H1 (cell line): ENCODE measurements around the gene GSAP. TPM values are rescaled to one million over a fixed set of nuclear protein-coding genes. Genes with fewer than 3 reads are reported as not detected.

Source experiments
- CTCF ChIP-seq, 3 experiments: IDR thresholded peaks; 1 replicate in 2 of 3; 2 replicates in 1 of 3; pipeline versions ENCODE4 v1.5.1 to v1.6.1; 2011; ENCODE audit warnings: low read length in 3 of 3, mild to moderate bottlenecking in 3 of 3, inconsistent platforms in 2 of 3, low read depth in 1 of 3, moderate library complexity in 1 of 3; ENCODE audit not compliant: insufficient read depth in 1 of 3; ENCODE audit errors: control extremely low read depth in 1 of 3
- SIRT6 ChIP-seq: IDR thresholded peaks from one replicate; pipeline ENCODE4 v1.7.1; 2012; ENCODE audit warnings: low read length, inconsistent platforms
- polyA plus RNA-seq, 7 experiments: library from polyadenylated mRNA; depleted of rRNA in 3 of 7; stranded (reverse) in 5 of 7; unstranded in 2 of 7; fragments of >200 nt in 5 of 7; fragments of 200-250 nt in 2 of 7; gene quantifications; 1 replicate in 5 of 7; 2 replicates in 1 of 7; 4 replicates in 1 of 7; pipeline versions ENCODE4 v1.2.1 to v1.2.3, GENCODE V29; 2011 to 2013; ENCODE audit warnings: missing spikeins in 2 of 7, mixed read lengths in 2 of 7
- total RNA-seq: library from RNA; stranded (reverse); fragmentation: NEBNext Ultra II Directional; extraction: Animal tissue kit (Norgen Biotek cat#: 25700); gene quantifications from 2 replicates; pipeline ENCODE4 v1.2.1, GENCODE V29; 2021

The GSAP gene
- total and polyA plus RNA-seq, 2 of the 8 experiments (the other 6 are each of a cell fraction or from before 2014, with no cell fraction given), result 0.93 to 2.1 TPM

DNA sequence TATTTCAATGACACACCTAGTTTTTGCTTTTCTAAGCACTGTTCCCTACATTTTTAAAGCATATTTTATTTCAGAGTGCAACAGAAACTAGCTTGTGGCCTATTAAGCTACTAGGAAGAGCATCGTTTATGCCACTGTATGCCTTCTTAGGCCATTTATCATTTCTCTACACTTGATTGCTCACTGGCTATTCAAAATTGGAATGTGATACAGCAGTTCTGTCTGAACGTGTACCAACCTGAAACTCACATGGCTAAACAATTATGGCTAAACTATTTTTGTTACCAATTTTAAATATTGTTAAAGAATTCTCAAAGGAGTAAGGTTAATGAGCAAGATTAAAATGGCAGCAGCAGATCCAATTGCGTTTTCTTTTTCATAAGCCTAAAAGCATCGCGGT is 105.2 kb downstream of the GSAP start (continued):
- no peak for TF ChIP-seq CTCF (IDR thresholded peaks at IDR 0.05; ENCODE audit: control extremely low read depth in 1 of 3, insufficient read depth in 1 of 3, low read depth in 1 of 3, low read length in 3 of 3)
- no peak for TF ChIP-seq SIRT6
